GM12878 (cell line): ENCODE measurements around the gene FMOD.

ENCODE experiments used
- CHD1 ChIP-seq: IDR thresholded peaks from 2 replicates; pipeline ENCODE4 v1.6.1; 2012; ENCODE audit warnings: low read depth, low read length, improper control_type of control experiment
- CTCF ChIP-seq, 3 experiments: IDR thresholded peaks in 2 of 3; conservative IDR thresholded peaks in 1 of 3; 2 replicates each; pipeline ENCODE4 v1.5.1; 2011; ENCODE audit warnings: low read depth in 3 of 3, low read length in 3 of 3, mild to moderate bottlenecking in 3 of 3, control low read depth in 2 of 3, moderate library complexity in 2 of 3, inconsistent platforms in 1 of 3, mixed read lengths in 1 of 3; ENCODE audit not compliant: control insufficient read depth in 2 of 3, insufficient read depth in 1 of 3; ENCODE audit errors: extremely low read depth in 1 of 3
- ETV6 ChIP-seq, 2 experiments: fragments of 450-650 bp in 1 of 2; IDR thresholded peaks in 1 of 2; conservative IDR thresholded peaks in 1 of 2; 2 replicates each; pipeline ENCODE4 v1.6.1; 2014; ENCODE audit warnings: antibody characterized with exemption in 1 of 2, borderline replicate concordance in 1 of 2, low read depth in 1 of 2, mild to moderate bottlenecking in 1 of 2, moderate library complexity in 1 of 2
- FOS ChIP-seq: IDR thresholded peaks from 3 replicates; pipeline ENCODE4 v1.6.1; 2011; ENCODE audit warnings: borderline replicate concordance; ENCODE audit not compliant: insufficient read length; ENCODE audit errors: extremely low read depth
- POLR2A ChIP-seq: IDR thresholded peaks from 2 replicates; pipeline ENCODE4 v1.6.1; 2011; ENCODE audit warnings: low read depth, mild to moderate bottlenecking, low read length
- SIN3A ChIP-seq: IDR thresholded peaks from 2 replicates; pipeline ENCODE4 v1.6.1; 2012; ENCODE audit warnings: low read depth, low read length, improper control_type of control experiment
- ZNF24 ChIP-seq: fragments of 450-650 bp; IDR thresholded peaks from 2 replicates; pipeline ENCODE4 v1.6.1; 2017; ENCODE audit warnings: antibody characterized with exemption, mild to moderate bottlenecking

DNA sequence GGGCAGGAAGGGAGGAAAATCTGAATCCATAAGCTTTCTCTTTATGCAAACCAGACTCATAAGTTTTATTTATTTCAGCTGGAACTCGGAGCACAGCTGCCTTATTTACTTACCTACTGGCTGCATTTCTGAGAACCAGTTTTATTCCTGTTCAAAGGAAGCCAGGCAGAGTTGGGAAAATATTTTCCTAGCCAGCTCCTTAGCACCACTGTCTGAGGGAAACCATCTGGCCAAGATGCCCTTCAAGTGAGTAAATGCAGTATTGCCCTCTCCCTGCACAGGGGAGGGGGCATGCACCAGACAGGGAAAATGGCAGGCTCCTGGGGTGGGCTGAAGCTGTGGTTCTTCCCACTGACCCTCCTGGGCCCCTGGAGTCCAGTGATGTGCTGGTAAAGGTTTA, 28.9 kb upstream of the FMOD start:
- TF ChIP-seq ZNF24 (no peak), CTCF (IDR thresholded peaks at IDR 0.05 in 2 of 3, conservative IDR thresholded peaks at IDR 0.05 in 1 of 3; ENCODE audit: control insufficient read depth in 2 of 3, extremely low read depth in 1 of 3, insufficient read depth in 1 of 3, low read depth in 3 of 3, low read length in 3 of 3) (no peak), ETV6 (conservative IDR thresholded peaks at IDR 0.05 in 1 of 2, IDR thresholded peaks at IDR 0.05 in 1 of 2; ENCODE audit: borderline replicate concordance in 1 of 2, low read depth in 1 of 2) (no peak), POLR2A (no peak), SIN3A (no peak), CHD1 (no peak), FOS (no peak)
